ENCODE data around the gene ANKRD13B.

Gene ANKRD13B

GRCh38 chr17:29568331-29569244 is 24.3 kb upstream of the ANKRD13B start, which contains the start of gene TP53I13:
Gene TP53I13 (plus strand): TSS chr17:29568701. CDS start chr17:29568759, 58 bp downstream.
- peak in 48 of 56 donors; percentile 42 to 90 (median 70) for DNase-seq

DNA sequence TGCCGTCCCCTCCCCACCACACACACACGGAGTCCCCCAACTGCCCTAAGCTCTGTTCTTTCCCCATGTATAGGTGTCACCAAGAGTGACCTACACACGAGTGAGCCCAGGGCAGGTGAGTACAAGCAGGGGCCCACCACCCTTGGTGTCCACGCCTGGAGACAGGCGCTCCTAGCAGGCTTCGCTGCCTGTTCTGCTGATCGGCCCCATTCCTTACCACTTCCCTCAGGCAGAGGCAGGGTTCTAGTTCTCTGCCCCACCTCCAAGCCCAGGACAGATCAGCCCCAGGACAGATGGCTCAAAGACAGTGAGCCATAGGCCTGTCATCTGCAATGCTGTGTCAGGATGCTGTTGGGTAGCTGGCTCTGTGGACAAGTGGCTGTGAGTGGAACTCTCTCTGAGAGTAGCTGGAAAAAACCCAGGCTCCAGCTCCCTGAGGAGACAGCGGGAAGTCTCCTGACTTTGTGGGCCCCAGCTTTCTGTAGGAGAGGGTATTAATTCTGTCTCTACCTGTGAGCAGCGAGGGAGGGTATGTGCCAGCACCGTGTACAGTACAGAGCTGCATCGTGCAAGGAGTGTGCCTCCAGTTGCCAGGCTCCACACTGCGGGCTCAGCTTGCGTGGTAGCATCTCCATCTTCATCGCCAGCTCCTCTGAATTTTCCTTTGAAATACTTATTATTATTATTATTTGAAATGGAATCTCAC is 23.5 kb upstream of the ANKRD13B start:
- DNase-seq: no peak

- DNase-seq: no peak
Measured at GRCh38 chr17:29570521-29570920, 22.4 kb upstream of the ANKRD13B start.

DNA sequence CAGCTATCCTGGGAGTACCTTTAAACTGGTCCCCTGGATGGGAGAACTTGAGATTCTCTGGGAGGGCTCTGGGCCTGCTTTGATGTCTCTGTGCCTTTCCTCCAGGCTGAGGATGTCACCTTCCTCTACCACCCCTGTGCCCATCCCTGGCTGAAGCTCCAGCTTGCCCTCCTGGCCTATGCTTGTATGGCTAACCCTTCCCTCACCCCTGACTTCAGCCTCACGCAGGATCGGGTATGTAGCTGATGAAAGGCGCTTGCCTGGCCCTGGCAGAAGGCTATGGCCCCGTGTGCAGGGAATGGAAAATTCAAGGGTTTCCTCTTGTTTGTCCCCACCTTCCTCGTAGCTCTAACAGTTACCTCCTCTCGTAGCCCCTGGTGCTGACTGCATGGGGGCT is 21.4 kb upstream of the ANKRD13B start:
- no peak for DNase-seq

DNA sequence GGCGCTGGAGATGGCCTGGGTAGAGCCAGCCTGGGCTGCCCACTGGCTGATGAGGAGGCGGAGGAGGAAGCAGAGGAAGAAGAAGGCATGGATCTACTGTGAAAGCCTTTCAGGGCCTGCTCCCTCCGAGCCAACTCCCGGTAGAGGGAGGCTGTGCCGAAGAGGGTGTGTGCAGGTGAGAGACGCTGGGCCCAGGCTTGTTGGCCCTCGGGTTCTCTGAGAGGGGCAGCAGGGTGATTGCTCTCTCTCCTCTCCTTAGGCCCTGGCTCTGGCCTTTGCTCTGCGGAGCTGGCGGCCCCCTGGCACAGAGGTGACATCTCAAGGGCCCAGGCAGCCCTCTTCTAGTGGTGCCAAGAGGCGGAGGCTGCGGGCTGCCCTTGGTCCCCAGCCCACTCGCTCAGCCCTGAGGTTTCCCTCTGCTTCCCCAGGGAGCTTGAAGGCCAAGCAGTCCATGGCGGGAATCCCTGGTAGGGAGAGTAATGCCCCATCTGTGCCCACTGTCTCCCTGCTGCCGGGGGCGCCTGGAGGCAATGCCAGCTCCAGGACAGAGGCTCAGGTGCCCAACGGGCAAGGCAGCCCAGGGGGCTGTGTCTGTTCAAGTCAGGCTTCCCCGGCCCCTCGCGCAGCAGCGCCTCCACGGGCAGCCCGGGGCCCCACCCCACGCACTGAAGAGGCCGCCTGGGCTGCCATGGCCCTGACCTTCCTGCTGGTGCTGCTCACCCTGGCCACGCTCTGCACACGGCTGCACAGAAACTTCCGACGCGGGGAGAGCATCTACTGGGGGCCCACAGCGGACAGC is 20.9 kb upstream of the ANKRD13B start:
- peak in 2 of 56 donors; percentile 40 to 51 for DNase-seq

DNA sequence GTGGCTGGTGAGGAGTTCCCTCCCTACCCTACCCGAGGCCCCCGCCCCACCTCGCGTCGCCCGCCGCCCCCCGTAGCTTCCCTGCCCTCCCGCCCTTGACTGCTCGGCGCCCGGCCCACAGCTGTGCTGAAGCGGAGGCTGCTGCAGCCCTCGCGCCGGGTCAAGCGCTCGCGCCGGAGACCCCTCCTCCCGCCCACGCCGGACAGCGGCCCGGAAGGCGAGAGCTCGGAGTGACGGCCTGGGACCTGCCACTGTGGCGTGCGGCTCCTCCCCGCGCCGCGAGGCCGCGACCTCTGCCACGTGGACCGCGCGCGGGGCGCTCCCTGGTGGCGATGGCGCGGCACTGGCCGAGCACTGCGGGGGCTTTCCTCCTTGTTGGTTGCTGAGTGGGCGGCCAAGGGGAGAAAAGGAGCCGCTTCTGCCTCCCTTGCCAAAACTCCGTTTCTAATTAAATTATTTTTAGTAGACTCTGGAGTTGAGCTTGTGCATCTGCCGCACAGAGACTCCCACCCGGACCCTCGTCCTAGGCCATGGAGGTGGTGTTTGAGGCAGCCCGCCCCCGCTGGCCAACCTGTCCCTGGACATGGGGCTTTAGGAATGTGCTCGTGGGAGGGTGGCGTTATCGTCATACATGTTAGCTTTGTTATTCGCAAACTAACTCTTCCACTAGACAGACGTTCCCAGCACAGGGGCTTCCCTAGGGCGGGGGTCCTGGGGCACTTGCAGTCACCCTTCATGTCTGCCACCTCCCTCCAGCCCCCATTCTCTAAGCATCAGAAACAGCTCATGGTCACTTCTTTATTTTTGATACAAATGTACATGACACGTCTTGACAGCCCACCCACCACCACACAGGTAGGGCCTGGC is 20.0 kb upstream of the ANKRD13B start:
- DNase-seq: peak in 32 of 56 donors; percentile 20 to 81 (median 47)

DNA sequence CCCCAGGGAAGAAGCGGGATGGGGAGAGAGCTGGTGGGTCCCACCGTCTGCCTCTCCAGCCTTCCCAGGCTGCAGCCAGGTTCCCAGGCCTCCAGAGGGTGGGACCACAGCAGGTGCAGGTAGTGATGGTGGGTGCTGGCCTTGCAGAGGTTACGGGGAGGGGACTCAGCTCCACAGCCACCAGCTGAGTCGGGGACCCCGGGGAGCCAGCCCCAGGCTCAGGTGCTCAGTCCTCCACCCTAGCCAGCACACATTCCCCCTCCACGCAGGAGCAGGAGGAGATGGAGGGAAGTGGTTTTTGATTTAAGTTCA is 19.4 kb upstream of the ANKRD13B start:
- DNase-seq: no peak

GRCh38 chr17:29573871-29574731 is 18.8 kb upstream of the ANKRD13B start:
- no peak for DNase-seq

DNA sequence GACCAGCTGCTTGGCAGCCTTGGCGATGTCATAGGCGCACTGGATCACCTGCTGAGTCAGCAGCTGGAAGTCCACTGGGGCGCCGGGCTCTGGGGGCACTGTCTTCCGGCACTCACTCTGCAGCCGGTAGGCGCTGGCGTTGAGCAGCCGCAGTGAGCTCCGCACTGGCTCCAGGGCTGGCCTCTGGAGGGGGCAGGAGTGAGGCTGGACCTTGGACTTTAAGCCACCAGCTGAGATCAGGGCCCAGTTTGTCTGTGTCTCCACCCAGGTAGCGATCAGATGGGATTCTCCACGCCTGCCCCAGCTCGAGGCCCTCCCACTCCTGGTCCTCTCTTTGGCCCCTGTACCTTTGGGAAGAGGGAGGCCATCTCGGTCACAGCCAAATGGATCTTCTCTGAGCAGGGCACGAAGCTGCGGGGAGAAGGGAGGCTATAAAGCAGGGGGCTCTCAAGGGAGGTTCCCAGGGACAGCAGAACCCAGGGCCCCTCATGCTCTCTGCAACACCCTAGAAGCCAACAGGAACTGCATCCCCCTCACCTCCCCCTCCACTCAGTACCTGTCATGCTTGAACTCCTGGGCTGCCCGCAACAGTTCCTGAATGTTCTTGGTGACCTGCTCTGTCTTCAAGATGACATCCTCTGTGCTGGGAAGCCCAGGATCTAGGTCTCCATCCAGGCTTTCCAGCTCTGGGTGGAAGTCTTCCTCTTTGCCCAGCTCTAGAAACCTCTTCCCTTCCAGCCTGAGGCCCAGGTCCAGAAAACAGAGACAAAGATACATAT is 18.0 kb upstream of the ANKRD13B start:
- DNase-seq: no peak

DNA sequence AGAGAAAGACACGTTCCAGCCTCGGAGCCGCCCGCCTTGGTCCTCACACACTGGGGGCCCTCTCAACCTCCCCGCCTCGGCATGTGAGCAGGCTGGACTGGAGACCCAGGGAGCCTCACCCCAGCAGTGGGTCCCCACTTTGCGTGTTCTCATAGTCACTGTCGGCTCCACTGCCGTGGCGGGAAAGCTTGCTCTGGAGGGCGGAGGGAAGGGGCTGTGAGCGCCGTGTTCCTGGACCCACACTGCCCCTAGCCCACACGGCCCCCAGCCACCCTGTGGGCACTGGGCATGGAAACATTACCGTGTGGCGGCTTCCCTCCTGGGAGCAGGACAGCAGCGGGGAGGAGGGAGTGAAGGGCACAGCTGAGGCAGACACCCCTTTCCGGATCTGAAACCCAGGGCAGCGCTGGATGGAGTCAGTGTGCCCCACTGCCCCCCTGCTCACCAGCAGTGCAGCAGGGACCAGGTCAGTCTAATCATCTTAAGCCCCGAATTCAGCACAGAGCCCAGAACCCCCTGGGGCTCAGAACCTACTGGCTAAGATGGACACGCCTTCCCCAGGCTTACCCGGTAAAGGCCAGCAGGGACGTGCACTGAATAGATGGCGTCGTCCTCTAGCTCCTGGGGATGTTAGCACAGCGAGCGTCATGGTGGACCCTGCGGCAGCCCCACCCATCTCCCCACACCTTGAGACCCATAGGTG is 17.3 kb upstream of the ANKRD13B start:
- no peak for DNase-seq

- no peak for DNase-seq
Measured at GRCh38 chr17:29576214-29577000, 16.5 kb upstream of the ANKRD13B start.

DNA sequence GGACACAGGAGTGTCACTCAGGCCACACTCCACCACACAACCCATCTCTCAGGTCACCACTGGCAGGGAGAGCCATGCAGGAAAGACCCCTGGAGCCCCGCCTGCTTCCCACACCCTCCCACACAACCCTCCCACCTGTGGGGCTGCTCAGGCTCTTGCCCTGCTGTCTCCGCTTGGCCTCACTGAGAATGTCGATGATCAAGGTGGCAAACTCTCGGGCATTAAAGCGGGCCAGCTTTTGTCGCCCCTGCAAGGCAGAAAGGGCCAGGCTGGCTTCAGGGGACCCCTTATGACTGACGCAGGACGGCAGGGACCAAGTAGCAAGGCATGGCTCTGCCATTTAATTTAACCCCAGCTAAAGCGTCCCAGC is 15.9 kb upstream of the ANKRD13B start:
- DNase-seq: no peak

GRCh38 chr17:29577385-29578211 is 15.3 kb upstream of the ANKRD13B start:
- peak in 45 of 56 donors; percentile 27 to 85 (median 63) for DNase-seq

DNA sequence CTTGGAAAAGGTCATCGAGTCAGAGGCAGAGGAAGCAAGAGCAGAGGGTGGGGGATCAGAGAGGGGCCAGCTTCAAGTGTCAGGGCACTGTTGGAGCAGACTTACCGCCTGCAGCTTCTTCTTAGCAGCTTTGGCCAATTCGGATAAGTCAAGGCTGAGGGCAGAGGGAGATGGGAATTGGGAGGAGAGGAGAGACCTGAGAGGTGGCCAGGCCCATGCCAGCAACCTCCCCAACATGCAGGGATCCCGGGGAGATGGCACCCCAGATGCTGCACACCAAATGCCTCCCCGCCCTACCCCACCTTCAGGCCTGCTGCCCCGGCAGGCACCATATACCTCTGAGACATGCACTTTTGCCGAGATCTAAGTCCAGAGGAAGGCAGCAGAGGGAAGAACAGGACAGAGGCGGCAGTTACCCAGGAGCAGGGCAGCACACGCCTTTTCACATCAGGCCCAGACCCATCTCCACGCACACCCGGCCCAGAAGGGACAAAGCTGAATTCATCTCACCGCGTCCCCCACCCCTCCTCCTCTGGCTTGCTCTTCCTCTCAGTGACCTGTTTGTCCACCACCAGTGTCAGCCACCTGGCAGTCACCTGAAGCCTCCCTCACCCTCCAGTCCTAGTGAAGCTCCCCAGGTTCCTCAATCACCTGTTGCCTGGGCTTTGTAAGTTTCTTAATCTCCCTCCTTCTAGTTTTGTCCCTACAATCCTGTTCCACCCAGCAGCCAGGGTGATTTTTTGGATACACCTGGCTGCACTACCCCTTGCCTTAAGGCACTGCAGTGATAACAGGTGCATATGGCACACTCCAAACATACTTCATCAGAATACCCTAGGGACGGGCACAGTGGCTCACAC is 14.1 kb upstream of the ANKRD13B start:
- DNase-seq: no peak

Data from nucleus accumbens (tissue), 56 donors.